ENCODE data around the gene CGB3.

CGB3 gene

DNA sequence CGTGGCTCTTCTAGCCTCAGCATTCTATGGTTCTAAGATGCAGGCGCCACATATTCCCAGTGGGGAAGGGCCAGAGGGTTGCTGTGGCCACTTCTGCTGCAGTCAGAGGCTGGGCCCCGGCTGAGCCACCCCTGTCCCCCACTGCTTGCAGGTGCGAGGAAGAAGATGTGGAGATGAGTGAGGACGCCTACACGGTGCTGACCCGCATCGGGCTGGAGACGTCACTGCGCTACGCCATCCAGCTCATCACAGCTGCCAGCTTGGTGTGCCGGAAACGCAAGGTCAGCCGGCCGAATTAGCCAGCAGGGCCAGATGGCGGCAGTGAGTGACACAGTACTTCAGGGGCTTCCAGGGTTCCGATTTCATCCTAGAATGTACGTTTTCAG, 9.3 kb downstream of the CGB3 start:
- no peak for DNase-seq

- no peak for DNase-seq
Observed at GRCh38 chr19:49014123-49014869, 9.8 kb downstream of the CGB3 start.

GRCh38 chr19:49011194-49011593, 12.9 kb downstream of the CGB3 start:
- DNase-seq: no peak

- no peak for DNase-seq
Observed at GRCh38 chr19:49010453-49010852, 13.7 kb downstream of the CGB3 start.

DNA sequence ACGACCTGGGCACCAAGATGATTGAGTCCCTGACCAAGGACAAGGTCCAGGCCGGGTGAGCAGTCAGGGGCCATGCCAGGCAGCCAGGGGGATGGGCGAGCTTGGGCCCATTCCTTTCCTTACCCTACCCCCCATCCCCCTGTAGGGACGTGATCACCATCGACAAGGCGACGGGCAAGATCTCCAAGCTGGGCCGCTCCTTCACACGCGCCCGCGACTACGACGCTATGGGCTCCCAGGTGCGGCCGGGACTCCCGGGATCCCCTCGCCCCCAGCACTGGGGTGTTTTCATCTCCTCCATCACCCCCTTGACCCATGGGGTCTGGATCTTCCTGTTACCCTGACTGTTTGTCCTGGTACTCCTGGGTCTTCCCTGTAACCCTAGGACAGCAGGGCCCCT, 14.3 kb downstream of the CGB3 start:
- DNase-seq: no peak

- no peak for DNase-seq
Observed at GRCh38 chr19:49006905-49007304, 17.2 kb downstream of the CGB3 start.

DNA sequence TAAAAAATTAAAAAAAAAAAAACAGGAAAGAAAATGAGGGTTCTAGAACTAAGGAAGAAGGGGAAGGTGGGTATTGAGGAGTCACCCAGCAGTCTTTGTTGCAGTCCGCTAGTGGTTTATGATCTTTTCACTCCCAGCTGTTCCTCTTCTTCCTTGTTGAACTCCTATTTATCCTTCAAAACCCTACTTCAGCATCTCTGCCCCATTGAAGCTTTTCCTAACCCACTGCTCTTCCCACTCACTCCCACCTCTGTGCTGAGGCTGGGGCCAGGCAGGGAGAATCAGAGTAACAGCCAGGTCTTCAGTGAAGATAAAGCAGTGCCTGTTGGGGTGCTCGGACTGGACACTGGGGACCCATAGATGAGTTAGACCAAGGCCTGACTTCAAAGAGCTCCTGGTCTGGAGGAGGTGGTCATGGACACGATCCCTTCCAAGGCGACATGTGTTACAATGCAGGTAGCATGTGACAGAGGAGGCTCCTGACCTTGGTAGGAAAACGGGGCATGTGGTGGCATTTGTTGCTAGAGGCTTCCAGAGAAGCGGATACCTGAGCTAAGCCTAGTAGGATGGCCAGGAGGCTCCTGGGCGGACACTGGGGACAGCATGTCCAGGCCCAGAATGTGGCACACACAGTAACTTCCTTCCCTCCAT, 19.0 kb downstream of the CGB3 start:
- DNase-seq: no peak

- DNase-seq: no peak
Observed at GRCh38 chr19:49004133-49004532, 20.0 kb downstream of the CGB3 start.

DNA sequence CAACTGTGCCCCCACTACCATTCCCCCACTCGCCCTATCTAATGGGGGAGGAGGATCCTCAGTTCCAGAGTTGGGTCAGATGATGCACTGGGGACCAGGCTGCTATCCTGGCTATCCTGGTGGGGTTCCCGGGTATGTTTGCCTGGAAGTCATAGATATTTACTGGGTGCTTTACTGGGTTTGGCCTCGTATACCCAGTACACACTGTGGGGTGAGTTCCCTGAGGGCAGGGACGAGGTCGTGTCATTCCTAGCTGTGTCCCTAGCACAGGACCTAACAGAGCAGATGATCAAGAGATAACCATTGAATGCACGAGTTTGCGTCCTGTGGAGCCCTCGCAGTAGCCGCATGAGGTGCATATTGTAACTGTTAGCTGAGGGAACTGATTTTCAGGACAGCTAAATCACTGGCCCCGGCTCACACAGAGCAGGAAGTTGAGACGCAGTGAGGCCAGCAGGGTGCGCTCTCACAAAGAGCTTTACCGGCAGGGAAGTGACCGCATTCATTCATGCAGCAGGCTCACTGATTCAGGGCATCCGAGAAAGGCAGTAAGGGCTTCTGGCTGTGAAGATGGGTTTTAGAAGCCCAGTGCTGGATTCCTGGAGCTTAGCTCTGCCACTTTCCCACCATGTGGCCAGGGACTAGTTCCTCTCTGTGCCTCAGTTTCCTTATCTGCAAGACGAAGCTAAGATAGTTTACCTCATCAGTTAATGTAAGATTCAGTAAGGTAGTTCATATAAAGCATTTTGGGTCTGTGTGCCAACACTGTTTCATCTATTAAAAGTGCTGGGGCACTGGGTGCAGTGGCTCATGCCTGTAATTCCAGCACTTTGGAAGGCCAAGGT, 24.4 kb downstream of the CGB3 start:
- DNase-seq: no peak

- no peak for DNase-seq
Observed at GRCh38 chr19:48997972-48998371, 26.2 kb downstream of the CGB3 start.

DNA sequence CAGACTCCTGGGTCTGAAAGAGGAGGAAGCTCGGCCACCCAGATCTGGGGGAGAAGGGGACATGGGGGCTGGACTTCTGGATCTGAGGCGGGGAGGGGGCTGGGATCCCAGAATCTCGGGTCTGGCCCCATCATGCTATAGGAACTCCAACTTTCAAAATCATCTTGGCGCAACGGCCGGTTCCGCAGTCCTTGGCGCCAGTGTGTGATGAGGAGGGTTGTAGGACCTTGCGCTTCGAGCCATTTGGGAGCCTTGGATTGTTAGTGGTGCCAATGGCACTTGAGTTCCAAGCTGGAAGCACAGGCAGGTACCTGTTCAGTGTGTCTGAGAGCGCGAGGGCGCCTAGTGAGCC, 30.1 kb downstream of the CGB3 start:
- DNase-seq: no peak

- DNase-seq: peak; percentile 100
Observed at GRCh38 chr19:48993175-48994034, 30.7 kb downstream of the CGB3 start, which contains the start of the genes GYS1 and RUVBL2. GYS1 (minus strand) TSS chr19:48993309; CDS start chr19:48993112, 197 bp downstream. RUVBL2 (plus strand) TSS chr19:48993887; CDS start chr19:48993912, 25 bp downstream.

DNA sequence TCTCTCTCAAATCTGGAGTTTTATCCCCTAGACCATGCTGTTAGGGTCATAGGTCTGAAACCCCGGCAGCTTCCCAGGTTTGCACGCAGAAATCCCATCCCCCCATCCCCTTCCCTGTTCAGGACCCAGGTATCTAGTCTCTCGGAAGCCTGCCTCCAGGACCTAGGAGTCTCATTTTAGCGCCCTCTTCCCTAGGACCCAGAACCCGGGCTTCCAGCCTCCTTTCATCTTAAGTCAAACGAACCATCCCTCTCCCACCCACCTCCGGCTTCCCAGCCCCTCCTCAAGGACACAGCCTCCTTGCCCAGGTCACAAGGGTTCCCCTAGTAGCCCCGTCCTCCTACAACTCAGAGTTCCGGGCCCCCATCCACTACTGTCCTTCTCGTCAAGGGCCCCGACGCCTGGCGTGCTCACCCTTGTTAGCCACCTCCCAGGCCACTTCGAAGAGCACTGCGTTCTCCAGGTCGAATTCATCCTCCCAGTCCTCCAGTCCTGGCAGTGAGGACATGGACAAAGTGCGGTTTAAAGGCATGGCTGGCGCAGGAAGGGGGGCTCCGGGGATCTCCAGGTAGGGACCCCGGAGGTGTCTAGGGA, 31.5 kb downstream of the CGB3 start:
- no peak for DNase-seq

DNA sequence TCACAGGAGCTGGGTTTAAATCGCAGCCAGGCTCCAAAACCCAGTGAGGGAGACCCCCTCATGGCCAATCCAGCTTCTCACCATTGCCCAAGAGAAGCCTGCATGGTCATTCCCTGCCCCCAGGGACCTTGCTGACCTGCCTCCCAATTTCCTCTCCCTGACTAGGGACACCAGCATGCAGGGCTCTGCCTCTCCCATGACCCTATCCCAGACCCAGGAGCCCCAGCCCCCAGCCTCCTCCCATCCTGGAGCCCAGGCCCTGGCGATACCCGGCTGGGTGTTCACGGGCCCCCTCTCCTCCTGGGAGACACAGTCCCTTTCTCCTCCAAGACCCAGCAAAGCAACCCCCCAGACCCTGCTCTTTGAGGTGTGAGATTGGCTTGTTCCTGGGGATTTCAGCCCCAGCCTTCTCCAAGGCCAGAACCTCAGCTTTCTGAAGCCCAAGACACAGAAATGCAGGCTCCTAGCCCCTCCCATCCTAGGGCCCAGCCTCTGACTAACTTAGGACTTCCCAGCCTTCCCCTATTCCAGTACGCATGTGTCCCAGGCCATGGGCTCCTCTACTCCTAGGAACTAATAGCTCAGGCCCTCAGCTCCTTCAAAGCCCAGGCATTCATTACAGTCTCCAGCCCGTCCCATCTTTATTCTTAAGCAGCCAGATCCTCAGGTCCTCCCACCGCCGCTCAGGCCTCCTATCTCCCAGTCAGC, 32.1 kb downstream of the CGB3 start:
- peak; percentile 68 for DNase-seq

GRCh38 chr19:48991011-48991609, 33.0 kb downstream of the CGB3 start:
- DNase-seq: no peak

DNA sequence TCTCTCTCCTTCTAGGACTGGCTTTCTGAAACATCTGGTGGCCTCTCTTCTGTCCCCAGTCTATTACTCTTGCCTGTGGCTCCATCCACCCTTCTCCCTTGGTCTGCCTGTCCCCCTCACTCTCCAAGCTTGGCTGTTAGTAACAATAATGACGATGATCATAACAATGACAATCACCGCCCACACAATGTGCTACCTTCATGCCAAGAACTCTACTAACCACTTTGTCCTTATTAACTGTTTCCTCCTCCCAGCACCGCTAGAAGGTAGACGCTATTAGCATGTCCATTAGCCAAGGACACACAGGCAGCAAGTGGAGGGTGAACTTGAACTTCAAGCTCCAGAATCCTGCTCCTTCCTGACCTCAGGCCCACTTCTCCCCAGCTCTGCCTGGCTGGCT, 33.7 kb downstream of the CGB3 start:
- DNase-seq: no peak

- DNase-seq: peak; percentile 53
Observed at GRCh38 chr19:48989701-48990291, 34.3 kb downstream of the CGB3 start.

GRCh38 chr19:48988860-48989259, 35.3 kb downstream of the CGB3 start:
- DNase-seq: no peak

DNA sequence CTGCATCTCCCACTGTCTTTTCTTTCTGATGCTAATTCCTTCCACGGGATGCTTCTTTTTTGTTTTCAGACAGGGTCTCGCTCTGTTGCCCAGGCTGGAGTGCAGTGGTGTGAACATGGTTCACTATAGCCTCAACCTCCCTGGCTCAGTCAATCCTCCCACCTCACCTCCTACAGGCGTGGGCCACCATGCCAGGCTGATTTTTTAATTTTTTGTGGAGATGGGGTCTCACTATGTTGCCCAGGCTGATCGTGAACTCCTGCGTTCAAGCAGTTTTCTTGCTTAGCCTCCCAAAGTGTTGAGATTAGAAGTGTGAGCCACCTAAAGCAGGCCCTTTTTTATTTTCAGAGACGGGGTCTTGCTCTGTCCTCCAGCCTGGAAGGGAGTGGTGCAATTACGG, 35.8 kb downstream of the CGB3 start:
- no peak for DNase-seq

DNA sequence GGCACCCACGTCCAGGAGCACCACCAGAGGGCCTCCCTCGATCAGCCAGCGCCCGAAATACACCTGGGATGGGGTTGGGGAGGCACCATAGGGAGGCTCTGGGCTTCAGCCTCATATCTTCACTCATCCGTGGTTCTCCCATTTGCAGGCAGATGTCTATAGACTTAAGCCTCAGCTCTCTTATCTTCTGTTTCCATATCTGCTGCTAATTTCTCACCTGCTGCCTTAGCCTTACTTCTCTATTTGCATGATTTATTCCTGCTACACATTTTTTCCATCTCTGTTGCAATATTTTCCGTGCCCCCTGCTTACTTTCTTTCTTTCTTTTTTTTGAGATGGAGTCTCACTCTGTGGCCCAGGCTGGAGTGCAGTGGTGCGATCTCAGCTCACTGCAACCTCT, 36.8 kb downstream of the CGB3 start:
- DNase-seq: no peak

GRCh38 chr19:48986211-48986610, 37.9 kb downstream of the CGB3 start:
- no peak for DNase-seq
